ENCODE data around the gene IFNL1. TPM values are rescaled to one million over a fixed set of nuclear protein-coding genes. Genes with fewer than 3 reads are reported as not detected.
A peak's percentile ranks its signal among the peaks of the same experiment; 100 is the strongest.

The IFNL1 gene
- total RNA-seq, 1 donor from 2014 or later, result not detected

DNA sequence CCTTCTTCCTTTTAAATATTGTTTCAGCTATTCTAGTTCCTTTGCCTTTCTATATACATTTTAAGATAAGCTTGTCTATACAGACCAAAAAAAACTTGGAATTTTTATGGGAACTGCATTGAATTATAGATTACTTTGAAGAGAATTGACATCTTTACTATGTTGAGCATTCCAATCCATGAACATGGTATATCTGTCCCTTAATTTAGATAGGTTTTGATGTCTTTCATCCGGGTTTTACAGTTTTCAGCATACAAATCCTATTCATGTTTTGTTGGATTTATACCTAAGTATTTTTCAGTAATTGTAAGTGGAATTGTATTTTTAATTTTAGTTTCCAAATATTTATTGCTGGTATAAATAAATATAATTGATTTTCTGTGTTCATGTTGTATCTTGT is 12.2 kb upstream of the IFNL1 start:
- Mint-ChIP-seq H3K27me3 (ENCODE audit: low read depth) (peaks cover 23% of the 10 kb centered on the region), H3K27ac (no peak overlapping the region), H3K9me3 (peaks cover 9% of the 10 kb centered on the region), H3K4me1 (ENCODE audit: low read depth) (no peaks in the 10 kb centered on the region), H3K36me3 (ENCODE audit: low read depth) (no peaks in the 10 kb centered on the region), H3K4me3 (ENCODE audit: low read depth) (no peak overlapping the region)
- DNase-seq (ENCODE audit: low spot score), result no peak
- intact Hi-C loops (cut with micrococcal nuclease), result no loop called here

DNA sequence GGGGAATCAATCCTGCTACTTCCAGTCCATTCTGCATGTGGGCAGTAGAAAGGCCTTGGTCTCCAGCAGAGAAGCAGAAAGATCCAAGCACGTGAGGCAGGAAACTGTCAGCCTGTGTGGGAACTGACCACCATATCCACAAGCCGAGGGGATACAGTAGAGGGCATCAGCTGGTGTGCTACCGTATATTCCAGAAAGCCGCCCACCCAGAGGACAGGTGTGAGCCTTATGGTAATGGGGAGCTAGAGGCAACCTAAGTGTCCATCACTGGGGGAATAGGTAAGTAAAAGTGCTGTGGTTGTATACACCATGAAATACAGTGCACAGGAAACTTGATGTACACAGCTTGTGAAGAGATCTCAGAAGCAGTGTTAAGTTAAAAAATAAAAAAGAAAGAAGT is 2.8 kb upstream of the IFNL1 start:
- Mint-ChIP-seq H3K27me3 (ENCODE audit: low read depth) (peaks cover 20% of the 10 kb centered on the region), H3K27ac (no peak overlapping the region), H3K4me3 (ENCODE audit: low read depth) (no peak overlapping the region), H3K9me3 (no peaks in the 10 kb centered on the region), H3K36me3 (ENCODE audit: low read depth) (no peaks in the 10 kb centered on the region), H3K4me1 (ENCODE audit: low read depth) (peaks cover 18% of the 10 kb centered on the region)
- intact Hi-C loops (cut with micrococcal nuclease), result no loop called here
- no peak for DNase-seq (ENCODE audit: low spot score)

DNA sequence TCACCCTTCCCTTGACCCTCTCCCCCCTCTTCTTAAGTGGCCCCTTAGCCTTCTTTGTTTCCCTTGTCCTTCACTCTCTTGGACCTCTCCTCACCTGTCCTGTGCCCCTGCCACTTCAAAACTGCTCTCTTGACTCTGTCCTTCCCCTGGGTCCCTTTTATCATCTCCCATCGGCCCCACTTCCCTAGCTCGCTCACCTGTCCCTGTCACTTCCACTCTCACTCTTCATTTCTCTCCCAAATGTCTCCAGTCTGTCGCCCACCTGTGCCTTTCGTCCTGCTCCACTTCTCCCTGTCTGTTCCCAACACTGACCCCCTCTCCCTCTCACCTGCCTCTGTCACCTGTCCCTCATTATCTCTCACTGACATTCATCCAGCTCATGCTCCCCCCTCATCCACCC is 699 bp downstream of the IFNL1 start:
- H3K36me3 Mint-ChIP-seq (ENCODE audit: low read depth), result no peaks in the 10 kb centered on the region
- H3K4me1 Mint-ChIP-seq (ENCODE audit: low read depth), result peaks cover 29% of the 10 kb centered on the region
- no peaks in the 10 kb centered on the region for H3K9me3 Mint-ChIP-seq
- H3K4me3 Mint-ChIP-seq (ENCODE audit: low read depth), result no peak overlapping the region
- peaks cover 11% of the 10 kb centered on the region for H3K27me3 Mint-ChIP-seq (ENCODE audit: low read depth)
- no peak for DNase-seq (ENCODE audit: low spot score)
- intact Hi-C loops (cut with micrococcal nuclease), result no loop called here
- no peak overlapping the region for H3K27ac Mint-ChIP-seq

- intact Hi-C loops (cut with micrococcal nuclease), result no loop called here
- no peaks in the 10 kb centered on the region for H3K9me3 Mint-ChIP-seq
- peak overlapping the region; percentile 54 for H3K27ac Mint-ChIP-seq
- peaks cover 29% of the 10 kb centered on the region for H3K4me1 Mint-ChIP-seq (ENCODE audit: low read depth)
- peaks cover 8% of the 10 kb centered on the region for H3K27me3 Mint-ChIP-seq (ENCODE audit: low read depth)
- peak overlapping the region; percentile 7 for H3K4me3 Mint-ChIP-seq (ENCODE audit: low read depth)
- DNase-seq (ENCODE audit: low spot score), result peak; percentile 69
- H3K36me3 Mint-ChIP-seq (ENCODE audit: low read depth), result no peaks in the 10 kb centered on the region
Observed at GRCh38 chr19:39297931-39298634, 1.9 kb downstream of the IFNL1 start.

- H3K36me3 Mint-ChIP-seq (ENCODE audit: low read depth), result no peaks in the 10 kb centered on the region
- no peak for DNase-seq (ENCODE audit: low spot score)
- peaks cover 6% of the 10 kb centered on the region for H3K27me3 Mint-ChIP-seq (ENCODE audit: low read depth)
- H3K27ac Mint-ChIP-seq, result no peak overlapping the region
- intact Hi-C loops (cut with micrococcal nuclease), result no loop called here
- no peaks in the 10 kb centered on the region for H3K9me3 Mint-ChIP-seq
- H3K4me1 Mint-ChIP-seq (ENCODE audit: low read depth), result peaks cover 29% of the 10 kb centered on the region
- H3K4me3 Mint-ChIP-seq (ENCODE audit: low read depth), result no peak overlapping the region
Observed at GRCh38 chr19:39299404-39299803, 3.2 kb downstream of the IFNL1 start.

GRCh38 chr19:39299832-39300231 is 3.6 kb downstream of the IFNL1 start:
- no peak for DNase-seq (ENCODE audit: low spot score)
- Mint-ChIP-seq H3K27ac (no peak overlapping the region), H3K27me3 (ENCODE audit: low read depth) (peaks cover 6% of the 10 kb centered on the region), H3K36me3 (ENCODE audit: low read depth) (no peaks in the 10 kb centered on the region), H3K4me1 (ENCODE audit: low read depth) (peaks cover 29% of the 10 kb centered on the region), H3K4me3 (ENCODE audit: low read depth) (no peak overlapping the region), H3K9me3 (no peaks in the 10 kb centered on the region)
- intact Hi-C loops (cut with micrococcal nuclease), result no loop called here

GRCh38 chr19:39301021-39301420 is 4.8 kb downstream of the IFNL1 start:
- no peaks in the 10 kb centered on the region for H3K9me3 Mint-ChIP-seq
- H3K27ac Mint-ChIP-seq, result no peak overlapping the region
- peaks cover 25% of the 10 kb centered on the region for H3K4me1 Mint-ChIP-seq (ENCODE audit: low read depth)

GRCh38 chr19:39301562-39301961 is 5.4 kb downstream of the IFNL1 start:
- Mint-ChIP-seq H3K9me3 (no peaks in the 10 kb centered on the region), H3K27me3 (ENCODE audit: low read depth) (peaks cover 6% of the 10 kb centered on the region), H3K27ac (no peak overlapping the region), H3K4me1 (ENCODE audit: low read depth) (peaks cover 22% of the 10 kb centered on the region), H3K4me3 (ENCODE audit: low read depth) (no peak overlapping the region), H3K36me3 (ENCODE audit: low read depth) (no peaks in the 10 kb centered on the region)
- intact Hi-C loops (cut with micrococcal nuclease), result no loop called here
- DNase-seq (ENCODE audit: low spot score), result no peak

More at GRCh38 chr19:39301021-39301420, 4.8 kb downstream of the IFNL1 start:
- intact Hi-C loops (cut with micrococcal nuclease), result no loop called here
- no peak for DNase-seq (ENCODE audit: low spot score)
- no peak overlapping the region for H3K4me3 Mint-ChIP-seq (ENCODE audit: low read depth)
- H3K27me3 Mint-ChIP-seq (ENCODE audit: low read depth), result peaks cover 5% of the 10 kb centered on the region
- no peaks in the 10 kb centered on the region for H3K36me3 Mint-ChIP-seq (ENCODE audit: low read depth)

GRCh38 chr19:39303373-39304184 is 7.4 kb downstream of the IFNL1 start:
- no peak for DNase-seq (ENCODE audit: low spot score)

GRCh38 chr19:39304185-39304513 is 7.9 kb downstream of the IFNL1 start:
- Mint-ChIP-seq H3K4me3 (ENCODE audit: low read depth) (no peak overlapping the region), H3K36me3 (ENCODE audit: low read depth) (peaks cover 10% of the 10 kb centered on the region), H3K9me3 (no peaks in the 10 kb centered on the region), H3K27ac (no peak overlapping the region), H3K4me1 (ENCODE audit: low read depth) (peaks cover 6% of the 10 kb centered on the region), H3K27me3 (ENCODE audit: low read depth) (peaks cover 6% of the 10 kb centered on the region)
- intact Hi-C loops (cut with micrococcal nuclease), result no loop called here
- DNase-seq (ENCODE audit: low spot score), result no peak

More at GRCh38 chr19:39303373-39304184, 7.4 kb downstream of the IFNL1 start:
- Mint-ChIP-seq H3K36me3 (ENCODE audit: low read depth) (peaks cover 5% of the 10 kb centered on the region), H3K4me3 (ENCODE audit: low read depth) (no peak overlapping the region), H3K27ac (no peak overlapping the region), H3K9me3 (no peaks in the 10 kb centered on the region), H3K27me3 (ENCODE audit: low read depth) (peaks cover 6% of the 10 kb centered on the region), H3K4me1 (ENCODE audit: low read depth) (peaks cover 9% of the 10 kb centered on the region)
- intact Hi-C loops (cut with micrococcal nuclease), result no loop called here

GRCh38 chr19:39304701-39305571 is 8.7 kb downstream of the IFNL1 start:
- Mint-ChIP-seq H3K36me3 (ENCODE audit: low read depth) (peaks cover 10% of the 10 kb centered on the region), H3K27me3 (ENCODE audit: low read depth) (peaks cover 6% of the 10 kb centered on the region), H3K9me3 (no peaks in the 10 kb centered on the region), H3K4me1 (ENCODE audit: low read depth) (peaks cover 3% of the 10 kb centered on the region), H3K27ac (no peak overlapping the region), H3K4me3 (ENCODE audit: low read depth) (no peak overlapping the region)
- intact Hi-C loops (cut with micrococcal nuclease), result no loop called here
- no peak for DNase-seq (ENCODE audit: low spot score)

GRCh38 chr19:39306075-39306474 is 9.9 kb downstream of the IFNL1 start:
- H3K36me3 Mint-ChIP-seq (ENCODE audit: low read depth), result peaks cover 14% of the 10 kb centered on the region

More at GRCh38 chr19:39306075-39306474, 9.9 kb downstream of the IFNL1 start:
- Mint-ChIP-seq H3K4me1 (ENCODE audit: low read depth) (no peaks in the 10 kb centered on the region), H3K27me3 (ENCODE audit: low read depth) (peaks cover 5% of the 10 kb centered on the region), H3K9me3 (no peaks in the 10 kb centered on the region), H3K4me3 (ENCODE audit: low read depth) (no peak overlapping the region), H3K27ac (no peak overlapping the region)
- DNase-seq (ENCODE audit: low spot score), result no peak
- intact Hi-C loops (cut with micrococcal nuclease), result no loop called here
